ENCODE measurements around the gene EFNB2. TPM values are rescaled to one million over a fixed set of nuclear protein-coding genes. Genes with fewer than 3 reads are reported as not detected.

EFNB2 gene
- total RNA-seq, 1 donor from 2014 or later = 17.8 TPM

DNA sequence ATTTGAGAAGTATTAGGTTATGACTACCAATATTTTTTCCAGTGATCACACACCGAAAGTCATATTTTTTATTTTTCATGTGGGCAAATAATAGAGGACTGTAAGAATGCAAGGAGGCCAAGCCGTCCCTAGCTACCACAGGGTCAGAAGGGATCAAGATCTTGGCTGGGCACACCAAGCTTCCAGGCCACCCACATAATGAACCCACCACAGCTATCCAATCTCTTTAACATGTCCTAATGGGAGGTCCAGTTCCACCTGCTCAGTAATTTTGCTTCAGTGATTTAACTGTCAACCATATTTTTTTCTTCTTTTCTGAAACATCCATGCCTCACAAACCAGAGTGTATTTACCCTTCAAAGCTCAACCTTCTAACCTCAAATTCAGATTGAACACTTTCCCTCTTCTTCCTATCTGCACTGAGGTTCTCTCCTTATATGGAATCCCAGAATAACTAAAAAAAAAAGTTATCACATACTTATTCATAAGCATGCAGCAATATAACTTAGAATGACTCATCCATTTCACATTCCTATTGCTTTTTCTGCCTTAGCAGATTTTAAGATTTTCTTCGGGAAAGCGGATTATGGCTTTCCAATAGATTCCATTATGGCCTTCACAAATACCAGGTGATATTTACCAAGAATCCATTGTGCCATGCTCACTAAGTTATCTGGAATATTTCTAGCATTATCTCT is 20.3 kb upstream of the EFNB2 start:
- intact Hi-C loops (cut with DNase I) = no loop called here
- DNase-seq (ENCODE audit: low spot score) = no peak

DNA sequence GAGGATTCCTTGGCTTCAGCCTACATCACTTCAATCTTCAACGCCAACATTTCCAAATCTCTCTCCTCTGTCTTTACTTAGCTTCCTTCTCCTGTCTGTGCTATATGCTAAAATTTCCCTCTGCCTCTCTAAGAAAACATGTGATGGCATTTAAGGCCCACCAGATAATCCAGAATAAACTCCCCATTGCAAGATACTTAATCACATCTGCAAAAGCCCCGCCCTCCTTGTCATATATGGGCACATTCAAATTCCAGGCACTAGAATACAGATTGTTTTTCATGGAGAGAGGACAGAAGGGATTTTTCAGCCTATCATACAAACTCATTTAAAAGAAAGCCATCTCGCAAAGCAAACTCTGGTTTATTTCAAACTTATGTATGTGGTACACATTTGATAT is 16.3 kb upstream of the EFNB2 start:
- intact Hi-C loops (cut with DNase I) = no loop called here
- no peak for DNase-seq (ENCODE audit: low spot score)

DNA sequence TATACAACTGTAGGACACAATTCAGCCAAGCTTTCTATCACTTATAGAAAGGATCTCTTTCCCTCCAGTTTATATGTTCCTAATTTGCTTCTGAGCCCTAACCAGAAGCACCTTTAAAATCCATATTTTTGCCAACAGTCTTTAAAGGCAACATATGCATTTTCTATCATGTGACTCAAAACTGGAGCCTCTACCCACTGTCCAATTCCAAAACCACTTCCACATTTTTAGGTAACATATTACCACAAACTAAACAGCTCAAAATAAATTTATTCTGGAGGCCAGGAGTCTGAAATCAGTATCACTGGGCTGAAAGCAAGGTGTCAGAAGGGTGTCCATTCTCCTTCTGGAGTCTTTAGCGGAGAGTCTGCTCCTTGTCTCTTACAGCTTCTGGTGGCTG is 15.9 kb upstream of the EFNB2 start:
- no peak for DNase-seq (ENCODE audit: low spot score)
- intact Hi-C loops (cut with DNase I) = no loop called here

DNA sequence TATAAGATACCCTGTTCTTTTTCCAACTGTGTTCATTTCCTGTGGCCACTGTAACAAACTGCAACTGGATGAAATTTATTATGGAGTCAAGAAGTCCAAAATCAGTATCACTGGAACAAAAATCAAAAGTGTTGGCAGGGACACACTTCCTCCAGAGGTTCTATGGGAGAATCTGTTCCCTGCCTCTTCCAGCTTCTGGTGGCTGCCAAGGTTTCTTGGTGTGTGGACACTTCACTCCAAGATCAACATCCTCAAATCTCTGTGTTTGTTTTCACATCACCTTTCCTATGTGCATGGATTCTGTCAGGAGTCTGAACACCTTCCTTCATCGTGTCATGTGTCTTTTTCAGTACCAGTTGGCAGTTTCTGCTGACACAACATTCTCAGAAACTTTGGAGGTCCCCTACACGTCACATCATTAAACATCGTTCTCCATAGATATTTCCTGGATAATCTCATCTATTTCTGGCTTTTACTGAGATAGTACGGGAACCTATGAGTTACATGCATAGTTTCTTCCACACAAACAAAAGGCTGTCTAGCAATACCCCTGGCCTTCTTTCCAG is 15.2 kb upstream of the EFNB2 start:
- intact Hi-C loops (cut with DNase I) = no loop called here
- no peak for DNase-seq (ENCODE audit: low spot score)

DNA sequence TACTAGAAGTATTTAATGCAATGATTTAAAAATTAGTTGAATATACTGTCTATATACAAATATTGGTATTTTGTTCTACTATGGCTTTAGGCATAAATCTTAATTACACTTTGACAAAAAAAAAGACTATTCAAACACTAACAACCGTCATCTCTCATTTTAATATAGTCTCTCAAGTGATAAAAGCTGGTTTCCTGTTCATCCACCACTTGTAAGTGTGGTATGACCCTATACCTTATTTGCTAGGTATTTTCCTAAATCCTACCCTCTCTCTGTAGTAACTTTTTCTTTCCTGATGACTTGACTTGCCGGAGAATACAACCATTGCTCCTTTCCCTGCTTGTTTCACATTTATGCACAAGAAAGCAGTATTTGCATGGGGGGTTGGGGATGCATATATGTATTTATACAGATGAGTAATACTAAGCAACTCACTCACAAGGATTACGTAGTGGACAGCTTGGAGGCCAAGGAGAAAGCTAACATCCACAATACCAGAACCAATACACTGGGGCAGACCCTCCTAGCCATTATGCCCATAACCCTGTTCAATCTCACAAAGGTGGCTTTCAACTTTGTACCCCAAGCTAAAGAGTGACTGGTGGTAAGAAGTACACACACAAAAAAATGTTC is 12.7 kb upstream of the EFNB2 start:
- DNase-seq (ENCODE audit: low spot score) = no peak
- intact Hi-C loops (cut with DNase I) = no loop called here

DNA sequence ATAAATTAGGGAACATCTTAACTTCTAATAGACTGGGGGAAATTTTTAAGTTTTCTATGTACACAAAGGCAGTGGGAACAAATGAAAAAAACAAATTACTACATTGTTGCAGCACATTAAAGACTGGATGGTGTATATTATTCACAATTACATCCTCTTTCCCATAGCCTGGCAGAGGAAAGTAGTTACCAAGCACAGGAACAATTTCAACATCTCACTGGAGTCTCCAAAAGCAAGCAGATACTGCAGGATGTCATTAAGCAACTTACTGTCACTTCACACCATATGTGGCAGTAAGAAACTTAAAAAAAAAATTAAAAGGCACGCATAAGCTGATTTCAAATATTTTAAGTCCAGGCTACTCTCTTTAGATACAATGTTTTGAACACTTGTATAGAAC is 6.4 kb upstream of the EFNB2 start:
- intact Hi-C loops (cut with DNase I) = no loop called here
- DNase-seq (ENCODE audit: low spot score) = no peak

DNA sequence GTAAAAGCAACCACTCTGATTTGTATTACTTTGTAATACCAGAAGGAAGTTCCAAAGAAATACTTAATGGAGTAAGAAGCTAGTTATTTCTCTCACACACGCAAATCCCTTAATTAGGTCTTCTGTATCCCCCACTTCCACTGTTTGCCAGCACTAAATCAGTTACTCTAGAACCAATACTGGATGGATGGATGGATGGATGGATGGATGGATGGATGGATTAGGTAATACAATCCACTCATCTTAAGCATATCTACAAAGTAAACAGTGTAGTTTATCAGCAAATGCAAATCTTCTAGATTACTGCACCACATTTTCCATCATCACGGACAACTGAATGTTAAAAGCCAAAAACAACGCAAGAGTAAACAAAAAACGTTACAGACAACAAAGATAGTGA is 5.2 kb upstream of the EFNB2 start:
- intact Hi-C loops (cut with DNase I) = no loop called here
- no peak for DNase-seq (ENCODE audit: low spot score)

DNA sequence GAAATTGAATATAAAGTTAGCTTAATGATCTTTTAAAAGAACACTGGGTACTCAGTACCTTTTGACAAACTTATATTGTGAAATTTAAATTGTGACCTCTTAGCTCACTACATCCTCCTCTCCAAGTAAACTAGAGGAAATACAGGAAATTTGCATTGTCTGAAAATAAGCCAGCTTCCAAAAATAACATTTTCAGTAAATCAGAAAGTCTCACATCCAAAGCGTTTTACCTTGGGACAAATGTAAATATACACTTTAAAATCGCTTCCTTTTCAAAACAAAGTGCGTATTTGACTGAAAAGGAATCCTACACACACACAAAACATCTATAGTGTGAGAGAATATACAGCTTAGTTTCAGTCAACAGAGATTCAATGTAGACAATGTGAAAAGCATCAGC is 2.1 kb upstream of the EFNB2 start:
- intact Hi-C loops (cut with DNase I) = loop anchor here (5.0 to 10.0 kb wide), 4 partner anchors 80 to 1965 kb away; no protein-coding TSS in a partner anchor
- DNase-seq (ENCODE audit: low spot score) = no peak

DNA sequence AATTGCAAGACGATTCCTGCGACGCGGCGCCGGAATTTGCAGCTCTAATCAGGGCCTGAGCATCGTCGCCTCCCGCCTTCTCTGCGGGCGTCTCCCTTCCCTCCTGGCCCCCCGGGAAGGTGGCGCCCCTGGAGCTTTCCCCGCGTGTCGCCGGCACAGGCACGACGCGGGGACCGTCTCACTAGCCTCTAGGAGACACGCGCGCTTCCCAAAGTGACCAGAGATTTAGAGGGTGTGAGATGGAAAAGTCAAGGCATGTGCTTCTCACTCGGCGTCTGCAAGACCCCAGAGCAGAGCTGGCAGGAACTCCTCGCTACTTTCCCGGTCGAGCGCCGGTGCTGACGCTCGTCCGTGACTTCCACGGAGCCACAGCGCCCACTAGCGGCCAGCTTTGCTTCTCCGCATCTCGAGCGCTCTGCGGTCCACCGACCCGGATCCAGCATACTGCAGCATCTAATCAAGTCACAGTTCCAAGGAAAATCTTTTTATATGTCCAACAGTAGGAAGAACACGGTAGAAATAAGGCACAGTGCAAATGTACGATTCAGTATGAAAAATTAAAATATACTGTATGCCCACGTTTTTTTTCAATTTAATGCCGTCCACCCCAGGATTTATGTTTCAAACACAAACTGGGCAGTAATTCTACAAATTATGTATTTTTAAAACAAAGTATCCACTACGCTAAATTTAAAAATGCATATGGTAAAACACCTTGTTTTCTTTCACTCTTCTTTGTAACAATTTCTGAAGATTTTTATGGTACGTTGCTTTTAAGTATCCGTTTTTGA is 977 bp upstream of the EFNB2 start:
- intact Hi-C loops (cut with DNase I) = loop anchor here (5.0 to 10.0 kb wide), 4 partner anchors 81 to 1964 kb away; no protein-coding TSS in a partner anchor
- DNase-seq (ENCODE audit: low spot score) = peak; percentile 94

DNA sequence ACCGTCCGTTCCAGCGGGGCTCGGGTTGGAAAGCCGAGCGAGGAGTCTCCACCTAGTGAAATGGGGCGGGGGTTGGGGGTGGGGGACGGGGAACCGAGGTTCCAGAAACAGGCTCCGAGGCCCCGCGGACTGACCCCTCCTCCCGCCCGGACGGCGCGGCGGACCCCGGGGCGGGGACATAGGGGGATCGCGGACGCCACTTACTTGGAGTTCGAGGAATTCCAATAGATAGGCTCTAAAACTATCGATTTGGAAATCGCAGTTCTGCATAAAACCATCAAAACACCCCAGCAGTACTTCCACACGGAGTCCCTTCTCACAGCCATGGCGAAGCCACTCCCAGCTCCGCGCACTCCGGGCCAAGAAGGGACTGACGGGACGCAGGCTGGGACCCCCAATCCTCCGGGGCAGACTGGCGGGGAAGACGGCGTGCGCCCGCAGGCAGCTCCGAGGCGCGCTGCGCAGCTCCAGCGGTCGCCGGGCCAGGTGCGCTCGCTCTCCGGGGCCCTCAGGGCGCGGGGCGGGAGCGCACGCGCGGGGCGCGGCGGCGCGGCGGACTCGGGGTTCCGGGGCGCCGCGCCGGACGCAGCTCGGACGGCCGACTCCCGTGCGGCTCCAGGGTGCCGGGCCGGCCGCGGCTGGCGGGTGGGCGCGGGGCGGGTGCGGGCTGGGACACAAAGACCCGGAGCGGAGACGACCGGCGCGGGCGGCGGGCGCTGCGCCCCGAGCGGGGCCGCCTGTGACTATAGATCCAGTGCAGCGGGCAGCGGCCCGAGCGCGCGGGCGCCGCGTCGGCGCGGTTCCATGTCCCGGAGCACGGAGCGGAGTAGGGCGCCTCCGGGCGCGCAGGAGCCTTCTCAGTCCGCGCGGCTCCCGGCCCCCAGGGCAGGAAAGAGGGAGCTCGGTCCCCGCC is 567 bp downstream of the EFNB2 start:
- intact Hi-C loops (cut with DNase I) = loop anchor here (2.0 to 10.0 kb wide), 6 partner anchors 82 to 1963 kb away; no protein-coding TSS in a partner anchor
- DNase-seq (ENCODE audit: low spot score) = peak; percentile 75

DNA sequence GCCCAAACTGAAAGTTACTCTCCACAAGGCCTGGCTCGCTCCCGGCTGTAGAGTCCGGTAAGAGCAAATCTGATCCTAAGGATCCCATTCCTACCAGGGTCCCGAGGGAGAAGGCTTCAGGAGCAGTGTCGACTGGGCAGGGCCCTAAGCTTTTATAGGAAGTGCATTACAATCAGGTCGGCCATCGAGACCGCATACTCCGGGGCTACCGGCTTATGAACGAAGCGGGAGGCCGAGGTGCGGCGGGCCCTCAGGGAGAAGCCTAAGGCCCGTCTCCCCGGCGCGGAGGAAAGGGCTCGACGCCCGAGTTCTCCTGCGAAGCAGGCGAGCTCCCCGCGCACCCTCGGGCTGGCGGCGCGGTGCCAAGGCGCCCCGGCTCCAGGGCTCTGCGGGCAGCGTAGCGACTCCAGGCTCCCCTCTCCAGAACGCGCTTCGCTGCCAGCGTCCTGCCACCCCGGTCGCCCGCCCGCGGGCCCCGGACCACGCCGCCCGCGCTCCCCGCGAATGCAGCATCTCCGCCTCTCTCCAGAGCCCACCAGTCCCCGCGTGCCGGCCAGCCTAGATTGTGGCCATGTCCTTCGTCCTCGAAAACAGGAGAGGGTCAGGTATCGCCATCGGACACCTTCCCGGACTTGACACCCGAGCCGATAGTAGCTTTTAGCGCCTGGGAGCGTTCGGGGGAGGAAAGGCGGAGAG is 1.4 kb downstream of the EFNB2 start:
- intact Hi-C loops (cut with DNase I) = loop anchor here (2.0 to 10.0 kb wide), 4 partner anchors 171 to 1749 kb away; no protein-coding TSS in a partner anchor
- DNase-seq (ENCODE audit: low spot score) = peak; percentile 75

DNA sequence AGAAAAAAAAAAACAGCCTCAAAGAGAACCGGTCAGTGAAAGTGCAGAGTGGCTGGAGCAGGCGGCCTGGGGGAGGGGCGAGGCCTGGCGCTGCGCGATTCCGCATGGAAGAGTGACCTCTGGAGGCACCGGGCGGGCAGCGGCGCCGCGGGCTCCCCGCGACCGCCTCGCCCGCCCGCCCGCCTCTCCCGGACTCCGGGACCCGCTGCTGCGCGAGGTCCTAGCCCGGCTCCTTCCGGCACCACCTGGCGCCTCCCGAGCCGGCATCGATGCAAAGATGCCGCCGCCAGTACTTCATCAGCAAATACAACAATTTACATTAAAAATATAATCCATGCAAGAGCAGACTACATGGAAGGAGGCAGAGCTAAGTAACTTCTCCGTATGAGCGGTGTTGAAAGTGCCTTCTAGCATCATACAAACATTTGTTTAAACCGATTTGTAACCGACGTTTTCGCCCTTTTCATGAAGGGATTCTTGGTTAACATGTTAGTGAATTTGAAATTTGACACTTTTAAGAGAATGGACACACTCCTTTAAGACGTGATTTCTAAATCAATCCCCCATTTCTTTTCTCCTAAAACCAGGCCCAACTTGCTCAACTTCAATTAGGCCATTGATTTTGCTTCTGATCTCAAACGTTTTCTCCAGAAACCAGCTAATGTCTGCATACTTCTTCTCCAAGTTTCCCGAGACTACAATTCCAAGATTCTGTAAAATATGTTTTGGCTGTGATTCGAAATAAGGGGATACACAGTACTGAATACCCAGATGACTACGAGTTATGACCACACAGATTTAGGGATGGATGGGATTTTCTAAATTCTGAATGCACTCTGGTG is 2.1 kb downstream of the EFNB2 start:
- intact Hi-C loops (cut with DNase I) = loop anchor here (5.0 to 10.0 kb wide), 3 partner anchors 171 to 1749 kb away; no protein-coding TSS in a partner anchor
- DNase-seq (ENCODE audit: low spot score) = peak; percentile 89

DNA sequence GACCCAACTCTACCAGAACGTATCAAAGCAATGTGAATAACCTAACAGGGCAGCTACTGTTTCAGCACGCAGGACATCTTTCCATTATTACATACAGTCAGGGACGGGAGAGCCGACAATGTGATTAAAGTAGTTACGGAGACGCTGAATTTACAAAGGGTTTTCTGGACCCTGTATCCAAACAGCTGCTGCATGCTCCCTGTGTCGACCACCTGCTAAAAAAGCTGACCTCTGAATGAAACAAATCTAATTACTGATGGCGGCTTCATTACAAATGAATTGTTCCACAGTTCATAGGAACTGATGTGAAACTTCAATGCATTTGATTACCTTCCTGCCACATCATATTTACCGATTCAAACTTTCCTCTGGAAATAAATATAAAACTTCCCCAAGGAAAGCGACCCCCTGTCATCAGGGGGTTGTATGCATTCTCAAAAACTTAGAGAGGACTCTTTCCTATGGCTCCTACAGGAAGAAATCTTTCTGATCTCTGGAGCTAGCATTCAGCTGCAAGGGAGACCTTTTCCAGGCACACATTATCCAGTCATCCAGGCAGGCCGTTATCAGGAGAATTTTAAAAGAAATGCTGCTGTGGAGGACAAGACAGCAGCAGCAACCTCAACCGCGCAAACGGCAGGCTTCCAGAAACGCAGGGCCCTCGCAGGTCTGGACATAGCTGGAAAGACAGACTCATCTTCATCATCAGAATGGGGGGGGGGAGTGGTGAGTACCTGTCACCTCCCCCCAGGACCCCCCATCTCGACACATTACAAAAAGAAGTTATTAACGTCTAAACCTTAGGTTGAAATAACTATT is 3.1 kb downstream of the EFNB2 start:
- intact Hi-C loops (cut with DNase I) = loop anchor here (5.0 to 10.0 kb wide), 3 partner anchors 172 to 1748 kb away; no protein-coding TSS in a partner anchor
- DNase-seq (ENCODE audit: low spot score) = no peak

DNA sequence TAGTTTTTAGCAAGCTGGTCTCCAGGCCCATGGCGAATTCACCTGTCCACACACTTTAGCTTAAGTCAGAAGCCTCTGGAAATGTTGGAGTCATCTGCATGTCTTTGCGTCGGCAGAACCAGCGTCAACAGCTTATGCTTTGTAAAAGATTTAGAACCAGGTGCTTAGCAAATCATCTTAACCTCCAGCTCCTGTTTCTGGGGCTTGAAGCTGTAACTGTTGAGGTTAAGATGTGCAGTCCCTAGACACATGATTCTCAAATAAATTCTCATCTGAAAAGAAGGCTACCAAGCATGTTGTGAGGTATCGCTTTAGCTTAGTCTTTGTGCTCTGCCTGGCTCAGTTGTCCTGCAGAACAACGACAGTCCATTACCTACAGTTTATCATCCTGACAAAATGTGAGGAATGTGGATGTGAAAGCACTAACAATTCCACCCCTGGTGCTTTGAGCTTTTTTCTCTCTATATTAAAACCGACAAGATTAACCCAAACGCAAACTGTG is 4.4 kb downstream of the EFNB2 start:
- DNase-seq (ENCODE audit: low spot score) = no peak
- intact Hi-C loops (cut with DNase I) = loop anchor here (5.0 to 10.0 kb wide), 3 partner anchors 174 to 1746 kb away; no protein-coding TSS in a partner anchor

DNA sequence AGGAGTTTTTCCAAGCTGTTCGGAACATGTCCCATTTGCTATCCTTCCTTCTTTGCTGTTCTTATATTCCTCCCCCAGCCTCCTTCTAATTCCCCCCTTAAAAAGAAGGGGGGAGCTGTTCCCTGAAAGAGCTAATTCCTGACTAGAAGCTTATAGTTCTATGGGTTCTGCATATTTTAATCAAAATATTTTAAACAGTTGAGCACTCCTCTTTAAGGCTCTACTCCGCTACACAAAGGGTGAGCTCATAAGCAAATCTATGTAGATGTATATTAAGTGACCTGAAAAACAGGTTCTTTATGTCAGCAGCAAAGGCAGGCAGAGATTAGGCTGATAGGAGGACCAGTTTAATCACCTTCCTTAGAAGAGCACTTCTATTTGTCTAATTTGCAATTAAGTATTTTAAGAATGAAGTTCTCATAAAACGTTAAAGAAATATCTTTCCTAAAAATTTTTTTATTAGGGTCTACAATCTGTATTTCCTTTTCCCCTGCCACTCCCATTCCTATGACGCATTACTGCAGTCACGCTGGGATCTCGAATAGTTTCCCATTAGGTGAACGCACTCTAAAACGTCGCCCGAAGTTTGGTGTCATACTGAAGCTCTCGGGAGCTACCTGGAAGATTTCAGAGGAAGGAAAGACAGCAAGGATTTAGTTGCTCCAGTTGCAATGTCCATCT is 5.2 kb downstream of the EFNB2 start:
- DNase-seq (ENCODE audit: low spot score) = no peak
- intact Hi-C loops (cut with DNase I) = loop anchor here (5.0 to 10.0 kb wide), 3 partner anchors 174 to 1746 kb away; no protein-coding TSS in a partner anchor
